AG04449 (cell line): Measurements from ENCODE around the gene RNASE7.

Source experiments
- CTCF ChIA-PET: fragments of 350-600 bp; formaldehyde crosslinking; extraction: SDS; loops from one replicate; lab custom pipeline; 2021; ENCODE audit warnings: antibody characterized with exemption; lab: Yijun Ruan, JAX
- POLR2A ChIA-PET: fragments of 400-600, 350-600 bp; formaldehyde crosslinking; extraction: SDS; loops from one replicate; lab custom pipeline; 2020; ENCODE audit warnings: antibody characterized with exemption, inconsistent platforms; lab: Yijun Ruan, JAX
- DNase-seq: peaks from one replicate; pipeline ENCODE4 v3.0.0-alpha.2; 2010; ENCODE audit warnings: low read depth, low spot score
- H3K4me3 ChIP-seq: 2 replicates; pipeline ENCODE4 v1.5.1; 2011; ENCODE audit warnings: low read depth, mild to moderate bottlenecking, control low read depth, low read length
- CTCF ChIP-seq: IDR thresholded peaks from one replicate; pipeline ENCODE4 v1.5.1; 2011; ENCODE audit warnings: mild to moderate bottlenecking, moderate library complexity, low read length, control low read depth, inconsistent platforms; ENCODE audit not compliant: insufficient read depth; ENCODE audit errors: missing control alignments

RNASE7 gene

GRCh38 chr14:21072781-21073339, 30.7 kb downstream of the RNASE7 start:
- CTCF ChIA-PET, result interaction anchor here (0.9 to 6.6 kb wide), 8 partner anchors 11 to 102 kb away, joined by 3 to 164 read pairs (median 42); no protein-coding TSS in a partner anchor
- no peak for DNase-seq
- POLR2A ChIA-PET, result interaction anchor here (1.6 to 3.6 kb wide), 5 partner anchors 11 to 31 kb away, joined by 8 to 42 read pairs (median 16); no protein-coding TSS in a partner anchor
- H3K4me3 ChIP-seq, result no peak overlapping the region
- TF ChIP-seq CTCF, result no peak

- POLR2A ChIA-PET, result no interaction called here
- CTCF ChIA-PET, result interaction anchor here (0.8 to 6.6 kb wide), 8 partner anchors 11 to 103 kb away, joined by 3 to 164 read pairs (median 6); no protein-coding TSS in a partner anchor
- no peak for DNase-seq
- H3K4me3 ChIP-seq, result no peak overlapping the region
- no peak for TF ChIP-seq CTCF
Observed at GRCh38 chr14:21073921-21074320, 31.8 kb downstream of the RNASE7 start.

GRCh38 chr14:21074398-21075272, 32.5 kb downstream of the RNASE7 start:
- no peak for TF ChIP-seq CTCF
- ChIA-PET POLR2A (no interaction called here), CTCF (interaction anchor here (0.8 to 6.6 kb wide), 8 partner anchors 10 to 60 kb away, joined by 3 to 164 read pairs (median 6); no protein-coding TSS in a partner anchor)
- H3K4me3 ChIP-seq, result no peak overlapping the region
- DNase-seq, result no peak

GRCh38 chr14:21075719-21076437, 33.7 kb downstream of the RNASE7 start:
- POLR2A ChIA-PET, result no interaction called here
- no peak overlapping the region for H3K4me3 ChIP-seq
- no peak for DNase-seq
- CTCF ChIA-PET, result interaction anchor here (1.5 to 6.6 kb wide), 5 partner anchors 9 to 61 kb away, joined by 3 to 164 read pairs (median 139); no protein-coding TSS in a partner anchor
- TF ChIP-seq CTCF, result no peak

- no peak overlapping the region for H3K4me3 ChIP-seq
- ChIA-PET CTCF (interaction anchor here (0.6 to 8.6 kb wide), 8 partner anchors 9 to 66 kb away, joined by 3 to 93 read pairs (median 4); no protein-coding TSS in a partner anchor), POLR2A (no interaction called here)
- DNase-seq, result no peak
- no peak for TF ChIP-seq CTCF
Observed at GRCh38 chr14:21077672-21078071, 35.5 kb downstream of the RNASE7 start.
